ENCODE measurements around the gene DSG3. TPM values are rescaled to one million over a fixed set of nuclear protein-coding genes. Genes with fewer than 3 reads are reported as not detected.

Gene DSG3
- total and polyA plus RNA-seq, 8 donors, result not detected

- peaks cover under 1 to 1% of the 10 kb centered on the region in 2 donors for H3K4me1 ChIP-seq
- H3K4me3 ChIP-seq, result no peak overlapping the region
- TF ChIP-seq CTCF (IDR thresholded peaks at IDR 0.05), result no peak
- no peaks in the 10 kb centered on the region for H3K36me3 ChIP-seq
- H3K27ac ChIP-seq, result no peak overlapping the region
- intact Hi-C loops (cut with DNase I), result no loop called here
- no peaks in the 10 kb centered on the region for H3K27me3 ChIP-seq
- DNase-seq, result no peak
- peak; percentile 57 for ATAC-seq
- H3K9me3 ChIP-seq, result no peaks in the 10 kb centered on the region
Measured at GRCh38 chr18:31402026-31402373, 45.5 kb upstream of the DSG3 start.

- no peaks in the 10 kb centered on the region for H3K9me3 ChIP-seq
- TF ChIP-seq CTCF (IDR thresholded peaks at IDR 0.05), result no peak
- H3K4me3 ChIP-seq, result no peak overlapping the region
- H3K27me3 ChIP-seq, result no peaks in the 10 kb centered on the region
- DNase-seq, result peak in 2 of 4 donors; percentile 33 to 53
- H3K27ac ChIP-seq, result no peak overlapping the region
- no peaks in the 10 kb centered on the region for H3K4me1 ChIP-seq
- ATAC-seq, result no peak
- intact Hi-C loops (cut with DNase I), result no loop called here
- H3K36me3 ChIP-seq, result no peaks in the 10 kb centered on the region
Measured at GRCh38 chr18:31403409-31403808, 44.1 kb upstream of the DSG3 start.

- intact Hi-C loops (cut with DNase I), result no loop called here
- no peak for TF ChIP-seq CTCF (IDR thresholded peaks at IDR 0.05)
- no peak for DNase-seq
- no peaks in the 10 kb centered on the region for H3K9me3 ChIP-seq
- H3K4me3 ChIP-seq, result no peak overlapping the region
- H3K27me3 ChIP-seq, result peaks cover 0 to 10% of the 10 kb centered on the region in 2 donors
- H3K36me3 ChIP-seq, result no peaks in the 10 kb centered on the region
- no peak for ATAC-seq
- H3K4me1 ChIP-seq, result no peaks in the 10 kb centered on the region
- H3K27ac ChIP-seq, result no peak overlapping the region
Measured at GRCh38 chr18:31407649-31408048, 39.9 kb upstream of the DSG3 start.

- Histone ChIP-seq H3K4me1 (no peaks in the 10 kb centered on the region), H3K27ac (no peak overlapping the region), H3K9me3 (no peaks in the 10 kb centered on the region), H3K36me3 (no peaks in the 10 kb centered on the region), H3K4me3 (no peak overlapping the region), H3K27me3 (peaks cover 0 to 10% of the 10 kb centered on the region in 2 donors)
- TF ChIP-seq CTCF (IDR thresholded peaks at IDR 0.05), result no peak
- ATAC-seq (no peak), DNase-seq (no peak)
- intact Hi-C loops (cut with DNase I), result no loop called here
Measured at GRCh38 chr18:31409276-31409675, 38.3 kb upstream of the DSG3 start.

GRCh38 chr18:31410716-31411483, 36.6 kb upstream of the DSG3 start:
- no peak for TF ChIP-seq CTCF (IDR thresholded peaks at IDR 0.05)
- DNase-seq, result no peak
- no peak overlapping the region for H3K27ac ChIP-seq
- ATAC-seq, result no peak
- peaks cover 0 to 10% of the 10 kb centered on the region in 2 donors for H3K27me3 ChIP-seq
- H3K9me3 ChIP-seq, result no peaks in the 10 kb centered on the region
- intact Hi-C loops (cut with DNase I), result no loop called here
- no peak overlapping the region for H3K4me3 ChIP-seq
- H3K4me1 ChIP-seq, result no peaks in the 10 kb centered on the region
- no peaks in the 10 kb centered on the region for H3K36me3 ChIP-seq

Measured in left lung (tissue), 10 donors.